ENCODE data around the gene GNAT3.

The GNAT3 gene

GRCh38 chr7:80460857-80461256 is 51.0 kb downstream of the GNAT3 start:
- no peak for DNase-seq

- no peak for DNase-seq
Measured at GRCh38 chr7:80459776-80460510, 51.9 kb downstream of the GNAT3 start.

GRCh38 chr7:80458822-80459725 is 52.8 kb downstream of the GNAT3 start:
- no peak for DNase-seq

- peak; percentile 8 for DNase-seq
Measured at GRCh38 chr7:80453699-80454340, 58.0 kb downstream of the GNAT3 start.

- DNase-seq = no peak
Measured at GRCh38 chr7:80450621-80451308, 61.1 kb downstream of the GNAT3 start.

GRCh38 chr7:80449836-80450235 is 62.0 kb downstream of the GNAT3 start:
- DNase-seq = no peak

- no peak for DNase-seq
Measured at GRCh38 chr7:80445351-80445750, 66.5 kb downstream of the GNAT3 start.

- no peak for DNase-seq
Measured at GRCh38 chr7:80444811-80445210, 67.1 kb downstream of the GNAT3 start.

GRCh38 chr7:80443325-80443724 is 68.5 kb downstream of the GNAT3 start:
- DNase-seq = no peak

- DNase-seq = no peak
Measured at GRCh38 chr7:80440883-80441282, 71.0 kb downstream of the GNAT3 start.

- DNase-seq = no peak
Measured at GRCh38 chr7:80439894-80440821, 71.7 kb downstream of the GNAT3 start.

- DNase-seq = no peak
Measured at GRCh38 chr7:80435521-80435920, 76.3 kb downstream of the GNAT3 start.

GRCh38 chr7:80434047-80434446 is 77.8 kb downstream of the GNAT3 start:
- DNase-seq = no peak

GRCh38 chr7:80432166-80432565 is 79.7 kb downstream of the GNAT3 start:
- no peak for DNase-seq

GRCh38 chr7:80429181-80429580 is 82.7 kb downstream of the GNAT3 start:
- no peak for DNase-seq

- peak; percentile 56 for DNase-seq
Measured at GRCh38 chr7:80428161-80429054, 83.5 kb downstream of the GNAT3 start.

- no peak for DNase-seq
Measured at GRCh38 chr7:80427218-80427617, 84.6 kb downstream of the GNAT3 start.

- no peak for DNase-seq
Measured at GRCh38 chr7:80420876-80421275, 91.0 kb downstream of the GNAT3 start.

- DNase-seq = no peak
Measured at GRCh38 chr7:80417211-80417793, 94.6 kb downstream of the GNAT3 start.

- no peak for DNase-seq
Measured at GRCh38 chr7:80415522-80415921, 96.3 kb downstream of the GNAT3 start.

Data from midbrain (tissue), 1 donor.